ENCODE measurements around the gene CD180. TPM values are rescaled to one million over a fixed set of nuclear protein-coding genes. Genes with fewer than 3 reads are reported as not detected.

The CD180 gene
- total and polyA plus RNA-seq, 9 of the 15 experiments (the other 6 are each of a cell fraction or from before 2014, with no cell fraction given): 0.01 to 0.07 TPM; not detected in 7

- peak; percentile 53 to 83 (median 66) for DNase-seq (ENCODE audit: extremely low read depth in 1 of 4, low spot score in 3 of 4)
- H3K4me1 ChIP-seq (replicated peaks in 1 of 2; ENCODE audit: control insufficient read depth in 2 of 2, insufficient read depth in 2 of 2, low read length in 2 of 2): no peaks in the 10 kb centered on the region
- TF ChIP-seq NBN (IDR thresholded peaks at IDR 0.05; ENCODE audit: low read depth): peak; percentile 75; the same call in 1 of the 2 replicates
- no peak for TF ChIP-seq BDP1 (IDR thresholded peaks at IDR 0.05; ENCODE audit: insufficient read depth, insufficient read length)
- TF ChIP-seq NR2C2 (CRISPR knock-in tag; IDR thresholded peaks at IDR 0.05): no peak
- TF ChIP-seq NR2C2 (tag; IDR thresholded peaks at IDR 0.05): peak; percentile 60; the same call in 1 of the 2 replicates
- TF ChIP-seq, protein P1, sequence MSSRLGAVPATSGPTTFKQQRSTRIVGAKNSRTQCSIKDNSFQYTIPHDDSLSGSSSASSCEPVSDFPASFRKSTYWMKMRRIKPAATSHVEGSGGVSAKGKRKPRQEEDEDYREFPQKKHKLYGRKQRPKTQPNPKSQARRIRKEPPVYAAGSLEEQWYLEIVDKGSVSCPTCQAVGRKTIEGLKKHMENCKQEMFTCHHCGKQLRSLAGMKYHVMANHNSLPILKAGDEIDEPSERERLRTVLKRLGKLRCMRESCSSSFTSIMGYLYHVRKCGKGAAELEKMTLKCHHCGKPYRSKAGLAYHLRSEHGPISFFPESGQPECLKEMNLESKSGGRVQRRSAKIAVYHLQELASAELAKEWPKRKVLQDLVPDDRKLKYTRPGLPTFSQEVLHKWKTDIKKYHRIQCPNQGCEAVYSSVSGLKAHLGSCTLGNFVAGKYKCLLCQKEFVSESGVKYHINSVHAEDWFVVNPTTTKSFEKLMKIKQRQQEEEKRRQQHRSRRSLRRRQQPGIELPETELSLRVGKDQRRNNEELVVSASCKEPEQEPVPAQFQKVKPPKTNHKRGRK (tag; IDR thresholded peaks at IDR 0.05): no peak
- TF ChIP-seq ZNF395 (CRISPR knock-in tag; IDR thresholded peaks at IDR 0.05): no peak
- TF ChIP-seq HOXB6 (CRISPR knock-in tag; IDR thresholded peaks at IDR 0.05; ENCODE audit: borderline replicate concordance): no peak
- no peak for TF ChIP-seq SAP30 (IDR thresholded peaks at IDR 0.05; ENCODE audit: borderline replicate concordance, insufficient read depth, low read depth, low read length, poor library complexity, severe bottlenecking)
- TF ChIP-seq MYBL2 (IDR thresholded peaks at IDR 0.05; ENCODE audit: low read depth): no peak
- TF ChIP-seq MYBL2 (CRISPR knock-in tag; IDR thresholded peaks at IDR 0.05; ENCODE audit: borderline replicate concordance): no peak
- TF ChIP-seq TRIM24 (IDR thresholded peaks at IDR 0.05): peak in 1 of 2 experiments; percentile 42; a peak in 2 of 4 replicates
- TF ChIP-seq PML (IDR thresholded peaks at IDR 0.05; ENCODE audit: low read length): peak; percentile 49; the same call in 1 of the 2 replicates
- peak; percentile 96 for TF ChIP-seq HDAC2 (IDR thresholded peaks at IDR 0.05)
- TF ChIP-seq, protein P2, sequence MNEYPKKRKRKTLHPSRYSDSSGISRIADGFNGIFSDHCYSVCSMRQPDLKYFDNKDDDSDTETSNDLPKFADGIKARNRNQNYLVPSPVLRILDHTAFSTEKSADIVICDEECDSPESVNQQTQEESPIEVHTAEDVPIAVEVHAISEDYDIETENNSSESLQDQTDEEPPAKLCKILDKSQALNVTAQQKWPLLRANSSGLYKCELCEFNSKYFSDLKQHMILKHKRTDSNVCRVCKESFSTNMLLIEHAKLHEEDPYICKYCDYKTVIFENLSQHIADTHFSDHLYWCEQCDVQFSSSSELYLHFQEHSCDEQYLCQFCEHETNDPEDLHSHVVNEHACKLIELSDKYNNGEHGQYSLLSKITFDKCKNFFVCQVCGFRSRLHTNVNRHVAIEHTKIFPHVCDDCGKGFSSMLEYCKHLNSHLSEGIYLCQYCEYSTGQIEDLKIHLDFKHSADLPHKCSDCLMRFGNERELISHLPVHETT (CRISPR knock-in tag; conservative IDR thresholded peaks at IDR 0.05 in 1 of 2, IDR thresholded peaks at IDR 0.05 in 1 of 2): no peak
- TF ChIP-seq RBM25 (IDR thresholded peaks at IDR 0.05; ENCODE audit: low read depth, low read length, severe bottlenecking): no peak
- no peak for TF ChIP-seq ZBTB26 (CRISPR knock-in tag; IDR thresholded peaks at IDR 0.05)
These were observed 10.3 kb upstream of the CD180 start for GRCh38 chr5:67206929-67207328.

More at GRCh38 chr5:67206929-67207328, 10.3 kb upstream of the CD180 start:
- no peaks in the 10 kb centered on the region for H3K36me3 ChIP-seq (ENCODE audit: control insufficient read depth, insufficient read depth, low read length)
- H3K27ac ChIP-seq (ENCODE audit: extremely low read depth, low read depth, low read length): no peak overlapping the region
- no peaks in the 10 kb centered on the region for H3K9me1 ChIP-seq (ENCODE audit: control insufficient read depth, insufficient read depth, low read length)
- intact Hi-C loops (cut with micrococcal nuclease): loop anchor here (5.0 kb wide), 1 partner anchor 220 kb away; no protein-coding TSS in a partner anchor
- peaks cover 6 to 24% of the 10 kb centered on the region in 2 experiments; a peak in 4 of 5 replicates for H3K27me3 ChIP-seq (ENCODE audit: control insufficient read depth in 2 of 2, insufficient read depth in 2 of 2, low read length in 2 of 2)
- no peak overlapping the region for H3K4me2 ChIP-seq (ENCODE audit: insufficient read depth, low read length)
- no peak overlapping the region for H3K9ac ChIP-seq (ENCODE audit: insufficient read depth in 1 of 2, low read depth in 2 of 2, low read length in 2 of 2)
- H3K9me3 ChIP-seq (replicated peaks; ENCODE audit: control insufficient read depth, insufficient read depth, low read depth, low read length): no peaks in the 10 kb centered on the region
- H3K79me2 ChIP-seq (ENCODE audit: control insufficient read depth, insufficient read depth, low read length): no peaks in the 10 kb centered on the region
- in situ Hi-C loops (cut with MboI): no loop called here
- no peak overlapping the region for H2AFZ ChIP-seq (ENCODE audit: low read depth, low read length)
- H3K4me3 ChIP-seq: no peak overlapping the region
- whole genome bisulfite sequencing (ENCODE audit: insufficient coverage, low coverage, missing lambda C conversion rate): 2% methylated on average over 4 of the region's 4 CpGs
- no TSS peak for BruUV-seq (replicated peaks)
- peak; percentile 93 for ATAC-seq
- ChIA-PET POLR2A (interaction anchor here (0.7 kb wide), 1 partner anchor 343 kb away, joined by 4 read pairs; no protein-coding TSS in a partner anchor), CTCF (ENCODE audit: low intra/inter-chr PET ratio) (interaction anchor here (0.7 kb wide), 1 partner anchor 50 kb away, joined by 3 read pairs; no protein-coding TSS in a partner anchor)
- peaks cover 5% of the 10 kb centered on the region for H4K20me1 ChIP-seq (replicated peaks; ENCODE audit: control insufficient read depth, insufficient read depth, low read length)
- FAIRE-seq: peak; percentile 95

All from K562 (cell line).